ES-I3 (cell line): ENCODE data around the gene PREB.
"Not testable (repeated sequence)": the region's sequence is repeated elsewhere in the genome, so short reads cannot be mapped to it uniquely, and the experiment has no call there.

Experiments used
- H3K36me3 ChIP-seq: 2 replicates; pipeline ENCODE4 v1.6.1; 2013; ENCODE audit warnings: mild to moderate bottlenecking, low read length, control low read depth, moderate library complexity; ENCODE audit not compliant: insufficient read depth
- H3K4me1 ChIP-seq: 2 replicates; pipeline ENCODE4 v1.6.1; 2013; ENCODE audit warnings: mild to moderate bottlenecking, control low read depth, low read length; ENCODE audit not compliant: insufficient read depth
- H3K9ac ChIP-seq: 2 replicates; pipeline ENCODE4 v1.6.1; 2013; ENCODE audit warnings: low read depth, mild to moderate bottlenecking, low read length, moderate library complexity
- H3K9me3 ChIP-seq: 2 replicates; pipeline ENCODE4 v1.6.1; 2013; ENCODE audit warnings: mild to moderate bottlenecking, low read length, moderate library complexity; ENCODE audit not compliant: control insufficient read depth, insufficient read depth

The PREB gene

DNA sequence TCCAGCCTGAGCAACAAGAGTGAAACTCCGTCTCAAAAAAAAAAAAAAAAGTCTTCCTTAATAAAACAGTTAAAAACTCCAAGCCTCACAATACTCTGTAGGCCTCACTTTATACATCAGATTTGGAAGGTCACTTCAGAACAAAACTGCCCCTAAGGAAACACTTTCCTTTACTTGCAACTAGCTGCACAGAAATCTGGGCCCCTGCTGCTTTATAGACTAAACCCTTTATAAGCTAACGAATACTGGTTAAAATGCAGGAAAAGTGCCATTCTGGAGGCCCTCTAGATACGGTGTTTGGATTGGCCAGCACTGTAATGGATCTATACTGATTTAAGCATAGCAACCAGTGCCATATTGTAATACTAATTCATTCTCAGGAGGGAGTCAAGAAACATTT lies 9.3 kb downstream of the PREB start:
- H3K9ac ChIP-seq = no peak overlapping the region
- no peaks in the 10 kb centered on the region for H3K36me3 ChIP-seq
- H3K9me3 ChIP-seq = no peaks in the 10 kb centered on the region
- H3K4me1 ChIP-seq = peaks cover 10% of the 10 kb centered on the region; the same call in 1 of the 2 replicates

DNA sequence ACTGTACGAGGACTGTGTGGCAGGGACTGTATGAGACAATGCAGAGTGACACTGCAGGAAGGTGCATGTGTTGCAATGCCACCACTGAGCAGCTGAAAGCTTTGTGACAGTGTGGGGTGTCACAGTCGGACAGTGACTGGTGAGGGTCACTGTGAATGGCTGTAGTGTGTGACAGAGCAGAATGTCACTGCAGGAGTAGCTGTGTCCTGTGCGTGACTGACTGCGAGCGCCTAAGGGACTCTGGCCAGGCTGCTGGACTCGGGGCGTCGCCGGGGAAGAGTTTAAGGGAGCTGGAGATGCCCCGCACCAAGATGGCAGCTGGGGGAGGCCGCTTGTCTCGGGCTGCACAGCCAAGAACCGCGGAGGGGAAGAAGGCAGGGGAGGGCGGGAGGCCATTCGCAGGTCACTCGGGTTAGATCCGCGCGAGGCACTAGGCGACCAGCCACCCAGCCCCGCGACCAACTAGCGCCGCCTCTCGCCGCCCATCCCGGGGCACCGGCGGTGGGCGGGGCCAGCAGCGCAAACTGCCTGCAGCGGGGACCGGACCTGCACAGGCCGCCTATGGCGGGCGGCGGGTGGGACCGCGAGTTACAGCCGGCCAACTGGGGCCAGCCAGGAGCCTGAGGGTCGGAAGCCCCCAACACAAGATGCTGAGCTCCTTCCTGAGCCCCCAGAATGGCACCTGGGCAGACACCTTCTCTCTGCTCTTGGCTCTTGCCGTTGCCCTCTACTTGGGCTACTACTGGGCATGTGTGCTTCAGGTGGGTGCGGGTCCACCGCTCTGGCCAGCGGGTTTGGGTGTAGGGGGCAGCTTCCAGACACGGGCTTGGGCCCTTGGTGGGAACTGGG lies 10.9 kb downstream of the PREB start, which contains the start of gene ABHD1:
TSS of gene ABHD1 (plus strand) at position 514 of the 849 bp plus-strand sequence. CDS start at position 648, 134 bp downstream.
- H3K9me3 ChIP-seq = no peaks in the 10 kb centered on the region
- H3K36me3 ChIP-seq = no peaks in the 10 kb centered on the region
- peaks cover 10% of the 10 kb centered on the region; the same call in 1 of the 2 replicates for H3K4me1 ChIP-seq
- peak within 1 kb of the TSS; percentile 46 for H3K9ac ChIP-seq

DNA sequence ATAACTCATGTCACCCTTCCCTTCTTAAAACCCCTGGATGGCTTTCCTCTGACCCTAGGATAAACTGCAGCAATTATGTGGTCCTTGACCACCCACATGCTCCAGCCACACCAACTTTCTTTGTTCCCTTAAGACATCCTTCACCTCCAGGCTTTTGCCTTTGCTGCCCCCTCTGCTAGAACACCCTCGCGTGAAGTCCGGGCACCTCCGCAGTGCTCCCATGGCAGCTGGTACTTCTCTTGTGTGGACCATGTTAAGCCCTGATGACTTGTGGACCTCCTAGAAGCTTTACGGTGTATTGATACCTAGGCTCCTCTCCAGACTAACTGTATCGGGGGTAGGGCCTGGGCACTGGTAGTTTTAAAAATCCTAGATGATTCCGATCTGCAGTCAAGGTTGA lies 11.6 kb downstream of the PREB start:
- H3K36me3 ChIP-seq = no peaks in the 10 kb centered on the region
- peak overlapping the region; percentile 46; the same call in 1 of the 2 replicates for H3K9ac ChIP-seq
- H3K4me1 ChIP-seq = peaks cover 10% of the 10 kb centered on the region; the same call in 1 of the 2 replicates
- no peaks in the 10 kb centered on the region for H3K9me3 ChIP-seq

DNA sequence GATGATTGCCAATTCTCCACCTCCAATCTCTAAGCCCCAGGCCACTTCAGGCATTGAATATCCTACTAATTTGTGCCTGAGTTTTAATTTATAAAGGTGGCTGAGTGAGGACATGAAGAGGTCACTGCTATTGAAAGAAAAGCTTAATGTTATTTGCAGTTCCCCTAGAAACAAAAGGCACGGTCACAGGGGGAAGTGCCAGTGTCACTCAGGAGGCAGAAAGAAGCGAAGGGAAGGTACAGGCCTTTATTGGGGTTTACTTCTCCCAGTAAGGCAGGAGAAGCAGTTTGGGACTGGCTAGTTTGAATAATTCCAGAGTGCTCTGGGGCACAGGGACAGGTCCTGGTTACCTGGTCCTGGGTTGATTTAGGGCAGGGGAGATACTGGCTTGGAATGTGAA lies 12.5 kb downstream of the PREB start:
- Histone ChIP-seq H3K9ac (no peak overlapping the region), H3K9me3 (no peaks in the 10 kb centered on the region)

DNA sequence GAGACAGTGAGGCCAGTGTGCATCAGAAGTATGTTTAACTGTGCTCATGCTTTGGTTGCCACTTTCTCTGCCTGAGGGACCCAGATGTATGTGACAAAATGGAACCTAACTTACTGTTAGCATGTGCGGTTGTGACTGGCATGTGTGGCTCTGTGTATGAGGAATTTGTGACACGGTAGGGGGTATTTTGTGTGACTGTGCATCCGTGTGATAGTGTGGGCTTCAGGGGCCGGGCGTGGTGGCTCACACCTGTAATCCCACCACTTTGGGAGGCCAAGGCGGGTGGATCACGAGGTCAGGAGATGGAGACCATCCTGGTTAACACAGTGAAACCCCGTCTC lies 15.1 kb downstream of the PREB start:
- H3K9me3 ChIP-seq, H3K4me1 ChIP-seq, H3K36me3 ChIP-seq: not testable (repeated sequence)
- H3K9ac ChIP-seq = peak overlapping the region; percentile 55; the same call in 1 of the 2 replicates

More for the DNA sequence above, 12.5 kb downstream of the PREB start:
- H3K36me3 ChIP-seq = no peaks in the 10 kb centered on the region
- H3K4me1 ChIP-seq = peaks cover 10% of the 10 kb centered on the region; the same call in 1 of the 2 replicates

DNA sequence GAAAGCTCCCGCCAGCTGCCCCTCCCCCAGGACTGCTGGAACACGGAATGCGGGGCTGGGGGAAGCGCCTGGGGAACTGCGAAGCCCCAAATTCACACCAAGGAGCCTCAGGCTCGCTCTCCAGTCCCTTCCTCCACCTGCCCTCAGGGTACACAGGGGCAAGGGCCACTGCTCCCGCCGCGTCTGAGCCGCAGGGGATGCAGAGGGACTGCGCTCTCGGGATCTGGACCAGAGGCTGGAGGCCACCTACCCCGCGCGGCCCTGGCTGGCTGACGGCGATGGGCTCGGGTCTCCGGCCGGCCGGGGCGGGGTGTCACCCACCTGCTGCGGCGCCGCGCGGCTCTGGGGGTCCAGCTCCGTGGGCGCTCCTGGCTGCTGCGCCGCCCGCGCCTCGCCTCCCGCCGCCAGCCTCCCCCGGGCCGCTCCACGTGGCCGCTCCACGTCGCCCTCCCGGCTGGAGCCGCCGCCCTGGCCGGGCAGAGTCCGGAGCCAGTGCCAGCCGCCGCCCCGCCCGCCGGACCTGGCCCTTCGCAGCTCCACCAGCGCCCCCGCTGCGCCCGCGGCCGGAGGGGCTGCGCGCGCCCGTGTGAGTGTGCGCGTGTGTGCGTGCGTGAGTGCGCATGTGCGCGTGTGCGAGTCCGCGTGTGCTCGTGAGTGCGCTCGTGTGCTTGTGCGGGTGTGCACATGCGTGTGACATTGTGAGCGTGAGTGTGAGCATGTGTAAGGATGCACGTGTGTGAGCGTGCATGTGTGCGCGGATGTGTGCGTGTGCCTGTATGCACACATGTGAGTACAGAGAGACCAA lies 15.7 kb downstream of the PREB start, which contains the start of gene CGREF1:
TSS of gene CGREF1 (minus strand) at position 604 of the 805 bp plus-strand sequence. CDS start 14,762 bp downstream, outside the sequence.
- H3K9me3 ChIP-seq = no peaks in the 10 kb centered on the region
- H3K4me1 ChIP-seq = 0 out of 2 replicates have a peak, but pooled peaks cover 5% of the 10 kb centered on the region
- no peaks in the 10 kb centered on the region for H3K36me3 ChIP-seq
- H3K9ac ChIP-seq = peak within 1 kb of the TSS; percentile 55; the same call in 1 of the 2 replicates

DNA sequence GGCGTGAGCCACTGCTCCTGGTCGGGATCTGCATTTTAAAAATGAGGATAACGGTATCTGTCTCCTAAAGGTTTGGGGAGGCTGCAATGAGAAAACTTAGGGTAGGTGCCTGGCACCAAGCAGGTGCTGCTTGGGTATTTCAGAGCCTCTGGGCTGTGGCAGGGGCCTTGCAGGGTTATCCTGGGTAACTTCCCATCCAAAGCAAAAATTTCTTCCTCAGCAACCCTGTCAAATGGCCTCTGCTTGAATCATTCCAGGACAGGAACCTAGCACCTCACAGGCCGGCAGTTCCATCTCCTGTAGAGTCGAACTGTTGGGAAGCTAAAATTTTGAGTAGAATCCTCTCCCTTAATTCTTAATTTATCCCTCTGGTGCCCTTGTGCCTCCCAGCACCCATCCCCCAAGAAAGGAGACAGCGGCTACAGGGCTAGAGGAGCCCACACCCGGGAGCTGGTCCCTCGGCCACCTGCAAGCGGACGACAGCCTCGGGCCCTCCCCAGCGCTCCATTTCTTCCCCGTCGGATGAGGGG lies 16.4 kb downstream of the PREB start:
- Histone ChIP-seq H3K36me3 (no peaks in the 10 kb centered on the region), H3K9me3 (no peaks in the 10 kb centered on the region), H3K4me1 (0 out of 2 replicates have a peak, but pooled peaks cover 3% of the 10 kb centered on the region), H3K9ac (peak overlapping the region; percentile 55; the same call in 1 of the 2 replicates)

DNA sequence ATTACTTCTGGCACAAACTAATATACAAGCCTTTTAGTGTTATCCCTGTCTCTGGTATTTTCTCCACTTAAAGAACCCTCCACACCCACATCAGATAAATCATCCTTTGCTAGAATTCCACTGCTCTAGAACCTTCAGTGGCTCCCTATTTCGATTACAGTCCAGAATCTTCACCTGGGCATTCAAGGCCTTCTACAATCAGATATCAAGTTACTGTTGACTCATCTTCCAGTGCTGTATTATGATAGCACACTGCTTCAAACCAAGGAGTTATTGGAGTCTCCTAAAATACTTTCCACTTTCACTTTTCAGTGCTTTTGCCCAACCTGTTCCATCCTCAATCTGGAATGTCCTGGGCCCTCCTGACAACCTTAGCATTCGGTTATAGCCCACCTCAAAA lies 18.9 kb downstream of the PREB start:
- no peaks in the 10 kb centered on the region for H3K36me3 ChIP-seq
- no peak overlapping the region for H3K9ac ChIP-seq
- no peaks in the 10 kb centered on the region for H3K4me1 ChIP-seq
- H3K9me3 ChIP-seq = no peaks in the 10 kb centered on the region

DNA sequence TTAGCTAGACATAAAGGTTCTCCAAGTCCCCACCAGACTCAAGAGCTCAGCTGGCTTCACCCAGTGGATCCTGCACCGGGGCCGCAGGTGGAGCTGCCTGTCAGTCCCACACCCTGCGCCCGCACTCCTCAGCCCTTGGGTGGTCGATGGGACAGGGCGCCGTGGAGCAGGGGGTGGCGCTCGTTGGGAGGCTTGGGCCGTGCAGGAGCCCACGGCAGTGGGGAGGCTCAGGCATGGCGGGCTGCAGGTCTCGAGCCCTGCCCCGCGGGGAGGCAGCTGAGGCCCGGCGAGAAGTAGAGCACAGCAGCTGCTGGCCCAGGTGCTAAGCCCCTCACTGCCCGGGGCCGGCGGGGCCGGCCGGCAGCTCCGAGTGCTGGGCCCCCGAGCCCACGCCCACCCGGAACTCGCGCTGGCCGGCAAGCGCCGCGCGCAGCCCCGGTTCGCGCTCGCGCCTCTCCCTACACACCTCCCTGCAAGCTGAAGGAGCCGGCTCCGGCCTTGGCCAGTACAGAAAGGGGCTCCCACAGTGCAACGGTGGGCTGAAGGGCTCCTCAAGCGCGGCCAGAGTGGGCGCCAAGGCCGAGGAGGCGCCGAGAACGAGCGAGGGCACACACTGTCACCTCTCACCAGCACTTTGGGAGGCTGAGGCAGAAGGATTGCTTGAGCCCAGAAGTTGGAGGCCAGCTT lies 22.9 kb downstream of the PREB start:
- H3K36me3 ChIP-seq, H3K9ac ChIP-seq, H3K4me1 ChIP-seq, H3K9me3 ChIP-seq: not testable (repeated sequence)

DNA sequence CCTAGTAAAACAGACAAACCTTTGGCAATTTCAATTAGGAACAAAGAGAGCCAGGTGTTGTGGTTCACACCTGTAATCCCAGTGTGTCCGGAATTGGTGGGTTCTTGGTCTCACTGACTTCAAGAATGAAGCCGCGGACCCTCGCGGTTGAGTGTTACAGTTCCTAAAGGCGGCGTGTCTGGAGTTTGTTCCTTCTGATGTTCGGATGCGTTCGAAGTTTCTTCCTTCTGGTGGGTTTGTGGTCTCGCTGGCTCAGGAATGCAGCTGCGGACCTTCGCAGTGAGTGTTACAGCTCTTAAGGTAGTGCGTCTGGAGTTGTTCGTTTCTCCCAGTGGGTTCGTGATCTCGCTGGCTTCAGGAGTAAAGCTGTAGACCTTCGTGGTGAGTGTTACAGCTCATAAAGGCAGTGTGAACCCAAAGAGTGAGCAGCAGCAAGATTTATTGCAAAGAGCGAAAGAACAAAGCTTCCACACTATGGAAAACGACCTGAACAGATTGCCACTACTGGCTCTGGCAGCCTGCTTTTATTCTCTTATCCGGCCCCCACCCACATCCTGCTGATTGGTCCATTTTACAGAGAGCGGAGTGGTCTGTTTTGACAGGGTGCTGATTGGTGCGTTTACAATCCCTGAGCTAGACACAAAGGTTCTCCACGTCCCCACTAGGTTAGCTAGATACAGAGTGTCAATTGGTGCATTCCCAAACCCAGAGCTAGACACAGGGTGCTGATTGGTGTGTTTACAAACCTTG lies 23.7 kb downstream of the PREB start:
- not testable (repeated sequence) for H3K4me1 ChIP-seq, H3K36me3 ChIP-seq, H3K9me3 ChIP-seq
- peak overlapping the region; percentile 28; the same call in 1 of the 2 replicates for H3K9ac ChIP-seq

DNA sequence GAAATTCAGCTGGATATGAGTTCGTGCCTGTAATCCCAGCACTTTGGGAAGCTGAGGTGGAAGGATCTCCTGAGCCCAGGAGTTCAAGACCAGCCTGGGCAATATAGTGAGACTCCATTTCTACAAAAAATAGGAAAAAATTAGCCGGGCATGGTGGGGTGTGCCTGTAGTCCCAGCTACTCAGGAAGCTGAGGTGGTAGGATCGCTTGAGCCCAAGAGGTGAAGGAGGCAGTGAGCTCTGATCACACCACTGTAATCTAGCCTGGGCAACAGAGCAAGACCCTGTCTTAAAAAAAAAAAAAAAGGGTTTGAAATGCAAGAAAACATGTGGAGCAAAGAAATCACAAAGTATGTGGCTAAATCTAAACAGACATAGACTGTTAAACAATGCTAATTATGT lies 25.4 kb downstream of the PREB start:
- H3K36me3 ChIP-seq = no peaks in the 10 kb centered on the region
- no peaks in the 10 kb centered on the region for H3K4me1 ChIP-seq
- no peak overlapping the region for H3K9ac ChIP-seq
- H3K9me3 ChIP-seq = no peaks in the 10 kb centered on the region

DNA sequence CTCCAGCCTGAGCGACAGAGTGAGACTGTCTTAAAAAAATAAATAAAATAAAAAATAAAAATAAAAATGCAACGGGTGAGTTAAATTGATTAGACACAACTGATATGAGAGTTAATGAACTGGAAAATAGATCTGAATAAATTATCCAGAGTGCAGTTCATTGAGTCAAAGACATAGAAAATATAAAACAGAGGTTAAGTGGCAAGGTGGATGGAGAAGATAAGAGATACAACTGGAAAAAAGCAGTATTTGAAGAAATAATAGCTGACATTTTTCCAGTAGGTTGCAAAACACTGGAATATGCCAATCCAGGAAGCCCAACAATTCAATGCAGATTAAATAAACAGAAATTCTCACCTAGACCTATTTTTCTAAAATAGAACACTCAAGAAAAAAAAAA lies 26.2 kb downstream of the PREB start:
- Histone ChIP-seq H3K36me3 (no peaks in the 10 kb centered on the region), H3K9me3 (no peaks in the 10 kb centered on the region), H3K9ac (no peak overlapping the region), H3K4me1 (no peaks in the 10 kb centered on the region)

DNA sequence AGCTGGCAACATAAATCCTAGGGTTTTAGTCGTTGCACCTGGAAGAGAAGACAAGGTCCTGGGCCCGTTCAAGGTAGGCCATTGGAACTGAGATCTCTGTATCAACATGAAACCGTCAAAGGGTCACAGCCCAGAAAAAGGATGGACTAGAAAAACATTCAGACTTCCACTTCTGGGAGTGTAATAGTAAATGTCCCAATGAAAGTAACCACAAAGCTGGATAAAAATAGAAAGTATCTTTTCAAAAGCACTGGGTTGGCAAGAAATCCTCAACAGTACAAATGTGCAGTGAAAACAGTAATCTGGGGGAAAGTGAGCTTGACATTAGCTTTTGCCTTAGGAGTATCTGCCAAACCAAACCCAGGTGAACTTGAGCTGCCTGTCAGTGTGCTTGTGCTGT lies 28.5 kb downstream of the PREB start:
- Histone ChIP-seq H3K9me3 (no peaks in the 10 kb centered on the region), H3K4me1 (no peaks in the 10 kb centered on the region), H3K9ac (no peak overlapping the region), H3K36me3 (no peaks in the 10 kb centered on the region)
